22Rv1 (cell line): ENCODE measurements around the gene ENPP5.
"Not testable (repeated sequence)": the region's sequence is repeated elsewhere in the genome, so short reads cannot be mapped to it uniquely, and the experiment has no call there.

Experiments used
- H3K27ac ChIP-seq: fragments of 450-650 bp; 2 replicates; pipeline ENCODE4 v1.5.1; 2017
- ZFX ChIP-seq: fragments of 450-650 bp; IDR thresholded peaks from 2 replicates; pipeline ENCODE4 v1.6.1; 2017; ENCODE audit warnings: antibody characterized with exemption, borderline replicate concordance
- TF ChIP-seq, protein P1 (sequence below): fragments of 450-650 bp; IDR thresholded peaks from 2 replicates; pipeline ENCODE4 v1.5.1; 2017; ENCODE audit warnings: mild to moderate bottlenecking

ENPP5 gene

DNA sequence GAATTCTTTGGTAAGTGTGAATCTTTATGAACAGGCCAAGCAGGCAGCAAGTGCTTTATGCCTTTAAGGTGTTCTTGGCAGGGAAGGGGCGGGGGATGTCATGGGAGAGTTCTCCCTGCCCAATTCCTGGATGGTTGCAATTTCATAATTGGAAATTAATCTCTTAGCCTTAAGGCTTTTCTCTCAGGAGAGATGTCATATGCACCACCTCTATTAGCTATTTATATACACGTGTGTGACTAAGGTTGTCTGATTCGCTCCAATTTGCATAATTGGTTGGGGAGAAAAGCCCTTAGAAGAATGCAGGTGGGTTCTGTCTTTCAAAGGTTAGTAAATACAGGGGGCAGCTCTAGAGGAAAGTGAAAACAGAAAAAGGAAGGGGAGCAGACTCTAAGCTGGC is 5.2 kb upstream of the ENPP5 start:
- no peak for TF ChIP-seq ZFX
- TF ChIP-seq, protein P1, sequence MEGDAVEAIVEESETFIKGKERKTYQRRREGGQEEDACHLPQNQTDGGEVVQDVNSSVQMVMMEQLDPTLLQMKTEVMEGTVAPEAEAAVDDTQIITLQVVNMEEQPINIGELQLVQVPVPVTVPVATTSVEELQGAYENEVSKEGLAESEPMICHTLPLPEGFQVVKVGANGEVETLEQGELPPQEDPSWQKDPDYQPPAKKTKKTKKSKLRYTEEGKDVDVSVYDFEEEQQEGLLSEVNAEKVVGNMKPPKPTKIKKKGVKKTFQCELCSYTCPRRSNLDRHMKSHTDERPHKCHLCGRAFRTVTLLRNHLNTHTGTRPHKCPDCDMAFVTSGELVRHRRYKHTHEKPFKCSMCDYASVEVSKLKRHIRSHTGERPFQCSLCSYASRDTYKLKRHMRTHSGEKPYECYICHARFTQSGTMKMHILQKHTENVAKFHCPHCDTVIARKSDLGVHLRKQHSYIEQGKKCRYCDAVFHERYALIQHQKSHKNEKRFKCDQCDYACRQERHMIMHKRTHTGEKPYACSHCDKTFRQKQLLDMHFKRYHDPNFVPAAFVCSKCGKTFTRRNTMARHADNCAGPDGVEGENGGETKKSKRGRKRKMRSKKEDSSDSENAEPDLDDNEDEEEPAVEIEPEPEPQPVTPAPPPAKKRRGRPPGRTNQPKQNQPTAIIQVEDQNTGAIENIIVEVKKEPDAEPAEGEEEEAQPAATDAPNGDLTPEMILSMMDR = no peak
- H3K27ac ChIP-seq = no peak overlapping the region

DNA sequence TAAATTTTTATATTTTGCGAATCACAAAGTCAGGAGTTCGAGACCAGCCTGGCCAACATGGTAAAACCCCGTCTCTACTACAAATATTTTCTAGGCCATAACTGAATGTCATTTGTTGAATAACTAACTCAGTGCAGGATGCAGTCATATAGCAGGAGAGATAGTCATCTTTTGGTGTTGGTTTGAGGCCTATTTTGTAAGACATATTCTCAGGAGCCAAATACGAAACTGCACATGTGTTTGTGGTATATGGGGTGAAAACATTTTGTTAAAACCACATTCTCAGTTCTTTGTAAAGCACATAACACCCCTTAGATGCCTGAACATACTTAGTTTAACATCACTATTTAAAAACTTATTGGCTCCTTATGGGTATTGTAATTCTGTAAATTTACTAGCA is 4.7 kb upstream of the ENPP5 start:
- TF ChIP-seq, protein P1 = no peak
- TF ChIP-seq ZFX = no peak
- H3K27ac ChIP-seq = no peak overlapping the region

DNA sequence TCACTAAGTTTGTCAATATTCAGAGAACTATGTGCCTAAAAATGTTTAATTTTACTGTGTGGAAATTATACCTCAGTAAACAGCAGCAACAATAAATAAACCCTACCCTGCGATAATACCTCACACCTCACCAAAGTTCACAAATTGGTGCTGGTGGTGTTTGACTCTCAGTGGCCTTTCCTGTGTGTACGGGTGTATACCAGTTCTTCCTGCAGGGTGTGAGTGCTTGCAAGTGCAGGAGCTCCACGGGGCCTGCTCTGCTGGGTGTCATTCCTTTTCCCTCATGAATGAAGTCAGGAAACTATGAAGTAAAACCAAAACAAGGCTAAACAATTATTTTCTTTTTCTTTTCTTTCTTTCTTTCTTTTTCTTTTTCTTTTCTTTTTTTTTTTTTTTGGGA is 4.1 kb upstream of the ENPP5 start:
- H3K27ac ChIP-seq = no peak overlapping the region
- TF ChIP-seq, protein P1 = no peak
- TF ChIP-seq ZFX = no peak

DNA sequence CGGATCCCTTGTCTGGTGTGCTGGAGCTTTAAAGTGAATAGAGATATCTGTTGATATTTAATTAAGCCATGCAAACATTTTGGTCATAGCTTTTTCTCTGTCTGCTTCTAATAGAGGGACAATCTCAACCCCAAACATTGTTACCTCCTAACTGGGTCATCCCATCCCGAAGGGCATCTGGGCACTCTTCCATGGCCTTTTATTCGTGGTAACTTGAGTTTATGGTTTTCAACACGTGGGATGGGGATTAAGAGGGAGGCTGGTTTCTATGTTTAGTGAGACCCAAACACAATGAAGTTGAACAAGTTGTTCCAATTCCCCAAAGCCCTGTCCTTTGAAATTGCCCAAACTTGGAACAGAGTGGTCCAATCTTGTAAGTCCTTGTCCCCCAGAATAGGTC is 1.4 kb upstream of the ENPP5 start:
- peak overlapping the region; percentile 72 for H3K27ac ChIP-seq
- no peak for TF ChIP-seq ZFX
- TF ChIP-seq, protein P1 = no peak

DNA sequence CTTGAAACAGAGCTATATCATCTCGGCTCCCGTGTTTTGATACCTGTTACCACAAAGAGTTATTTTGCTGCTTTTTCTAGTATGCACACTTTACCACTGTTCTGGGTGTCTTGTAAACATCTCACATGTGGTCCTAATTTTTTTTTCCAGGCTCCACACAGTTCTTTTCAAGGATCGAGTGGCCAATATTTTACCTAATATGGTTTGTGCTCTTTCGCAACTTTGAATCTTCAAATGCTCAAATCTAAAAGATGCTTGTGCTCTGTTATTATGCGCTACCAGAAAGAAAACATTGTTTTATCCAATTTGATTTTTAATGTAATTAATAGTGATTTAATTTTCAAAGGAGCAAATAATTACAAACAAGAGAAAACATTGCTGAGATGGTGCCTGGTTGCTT is 10.7 kb downstream of the ENPP5 start:
- TF ChIP-seq, protein P1 = no peak
- TF ChIP-seq ZFX = no peak

DNA sequence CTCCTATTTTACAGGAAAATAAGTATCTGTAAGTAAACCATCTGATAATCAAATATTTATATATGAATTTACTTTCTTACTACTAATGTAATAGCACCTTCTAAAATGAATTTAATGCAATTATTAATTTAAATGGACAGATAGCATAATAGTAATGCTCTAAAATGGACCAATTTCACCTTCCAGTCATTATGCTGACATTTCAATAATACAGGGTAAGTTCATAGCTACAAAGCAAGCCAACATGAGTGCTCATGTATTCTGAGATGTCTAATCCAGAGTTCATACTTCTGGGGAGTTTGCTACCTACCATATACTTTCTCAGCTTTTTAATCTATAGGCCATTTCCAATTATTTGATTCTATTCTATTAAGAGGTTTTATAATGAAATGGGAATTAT is 11.6 kb downstream of the ENPP5 start:
- TF ChIP-seq, protein P1 = no peak
- no peak for TF ChIP-seq ZFX
- no peak overlapping the region for H3K27ac ChIP-seq

More for the DNA sequence above, 10.7 kb downstream of the ENPP5 start:
- H3K27ac ChIP-seq = no peak overlapping the region

DNA sequence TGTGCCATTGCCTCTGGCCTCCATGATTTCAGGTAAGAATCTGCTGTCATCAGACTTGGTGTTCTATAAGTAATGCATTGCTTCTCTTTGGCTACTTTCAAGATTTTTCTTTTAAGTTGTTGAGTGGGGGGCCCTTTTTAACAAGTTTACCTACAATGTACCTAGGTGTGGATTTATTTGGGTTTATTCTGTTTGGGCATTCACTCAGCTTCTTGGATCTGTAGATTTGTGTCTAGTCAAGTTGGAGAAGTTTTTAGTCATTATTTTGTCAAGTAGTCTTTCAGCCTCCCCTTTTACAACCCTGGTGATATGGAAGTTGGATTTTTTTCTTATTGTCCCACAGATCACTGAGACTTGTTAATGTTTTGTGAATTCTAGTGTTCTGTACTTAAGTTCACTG is 14.1 kb downstream of the ENPP5 start:
- H3K27ac ChIP-seq = no peak overlapping the region
- TF ChIP-seq, protein P1 = no peak
- TF ChIP-seq ZFX = no peak

DNA sequence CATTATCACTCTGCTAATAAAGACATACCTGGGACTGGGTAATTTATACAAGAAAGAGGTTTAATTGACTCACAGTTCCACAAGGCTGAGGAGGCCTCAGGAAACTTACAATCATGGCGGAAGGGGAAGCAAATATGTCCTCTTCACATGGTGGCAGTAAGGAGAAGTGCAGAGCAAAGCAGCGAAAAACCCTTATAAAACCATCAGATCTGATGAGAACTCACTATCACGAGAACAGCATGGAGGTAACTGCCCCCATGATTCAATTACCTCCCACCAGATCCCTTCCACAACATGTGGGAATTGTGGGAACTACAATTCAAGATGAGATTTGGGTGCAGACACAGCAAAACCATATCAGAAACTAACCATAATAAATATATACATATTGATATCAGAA is 21.7 kb downstream of the ENPP5 start:
- not testable (repeated sequence) for H3K27ac ChIP-seq
